Left lung (tissue), 10 donors: ENCODE measurements around the gene ITLN1. TPM values are rescaled to one million over a fixed set of nuclear protein-coding genes. Genes with fewer than 3 reads are reported as not detected.
"Not testable (repeated sequence)": the region's sequence is repeated elsewhere in the genome, so short reads cannot be mapped to it uniquely, and the experiment has no call there.

ENCODE experiments used
- ATAC-seq: fragments of 200-7000 bp; cut with Tn5 transposase; one replicate; pipeline ENCODE4 v1.9.1; 2020; ENCODE audit warnings: moderate library complexity
- DNase-seq, 4 donors: peaks; one replicate each; pipeline ENCODE4 v3.0.0-alpha.2; 2013 to 2020
- H3K27ac ChIP-seq, 2 donors: fragments of 200-600 bp; sonication (generic) in 1 of 2; one replicate each; pipeline versions ENCODE4 v1.5.0 to v1.8.0; 2020 to 2021
- H3K27me3 ChIP-seq, 2 donors: fragments of 200-600 bp; sonication (generic) in 1 of 2; one replicate each; pipeline versions ENCODE4 v1.5.0 to v1.8.0; 2020 to 2021
- H3K36me3 ChIP-seq, 2 donors: fragments of 200-600 bp; sonication (generic) in 1 of 2; one replicate each; pipeline versions ENCODE4 v1.5.0 to v1.8.0; 2020 to 2021
- H3K4me1 ChIP-seq, 2 donors: fragments of 200-600 bp; one replicate each; pipeline ENCODE4 v1.8.0; 2021
- H3K4me3 ChIP-seq, 2 donors: fragments of 200-600 bp; sonication (generic) in 1 of 2; one replicate each; pipeline versions ENCODE4 v1.5.0 to v1.8.0; 2020 to 2021; ENCODE audit warnings: mild to moderate bottlenecking in 1 of 2
- H3K9me3 ChIP-seq, 2 donors: fragments of 200-600 bp; sonication (generic) in 1 of 2; one replicate each; pipeline versions ENCODE4 v1.5.0 to v1.8.0; 2020 to 2021
- intact Hi-C, 2 donors: fragments of 100-400 bp; cut with DNase I; formaldehyde crosslinking; loops; one replicate each; pipeline versions ENCODE4 v1.11.2 to v1.14.2; 2022
- polyA plus RNA-seq, 6 donors: library from polyadenylated mRNA; unstranded; fragments of 120-200 nt; gene quantifications; one replicate each; pipeline ENCODE4 v1.2.1, GENCODE V29; 2013; ENCODE audit not compliant: insufficient read length in 6 of 6
- total RNA-seq, 2 donors: library from RNA; stranded (reverse); fragmentation: NEBNext Ultra II Directional; extraction: Animal tissue kit (Norgen Biotek cat#: 25700); gene quantifications; one replicate each; pipeline ENCODE4 v1.2.1, GENCODE V29; 2021
- TF ChIP-seq, protein P1 (sequence below), 2 donors: fragments of 200-600 bp; sonication (generic) in 1 of 2; IDR thresholded peaks; one replicate each; pipeline versions ENCODE4 v1.5.0 to v1.8.0; 2021; ENCODE audit warnings: antibody characterized with exemption in 2 of 2
- donor health status: DM: no; HTN: yes; CAD: no.
- donor health status: DM: no; HTN: no; CAD: no.

The ITLN1 gene
- total and polyA plus RNA-seq, 8 donors: 0.27 to 3.3 (median 0.74) TPM

DNA sequence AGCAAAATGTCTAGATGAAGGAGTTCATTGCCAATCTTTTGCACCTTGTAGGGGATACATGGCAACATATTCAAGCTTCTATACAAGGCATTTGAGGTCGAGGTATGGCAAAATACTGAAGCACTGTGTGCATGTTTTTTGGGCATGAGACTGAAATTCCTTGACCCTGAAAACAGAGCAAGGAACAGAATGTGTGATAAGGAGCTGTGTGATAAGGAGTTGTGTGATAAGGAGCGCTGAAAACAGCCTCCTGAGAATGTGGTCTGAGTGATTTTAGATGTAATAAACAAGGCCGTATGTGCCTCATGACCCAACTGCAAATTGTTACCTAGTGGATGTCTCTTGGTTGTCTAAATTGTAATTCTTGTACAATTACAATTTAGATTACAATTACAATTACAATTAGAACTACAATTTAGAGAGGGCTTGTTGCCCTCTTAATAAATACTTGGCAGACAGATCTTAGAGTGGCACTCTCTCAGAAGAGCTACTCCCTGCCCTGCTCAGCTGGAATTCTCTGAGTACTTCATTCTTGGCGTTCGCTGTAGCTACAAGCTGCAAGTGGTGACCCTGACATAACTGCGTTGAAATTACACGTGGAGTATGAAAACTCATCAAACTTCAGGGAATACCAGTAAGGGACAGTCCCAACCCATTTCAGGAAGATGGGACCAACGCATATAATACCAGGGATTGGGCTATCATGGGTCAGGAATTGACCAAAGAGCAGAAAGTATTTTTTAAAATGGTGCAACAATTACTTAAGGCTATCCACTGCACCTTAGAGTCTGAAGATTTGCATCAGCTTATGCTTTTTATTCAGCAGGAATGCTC lies 20.0 kb upstream of the ITLN1 start:
- peak in 1 of 4 donors; percentile 39 for DNase-seq
- peaks cover 5 to 15% of the 10 kb centered on the region in 2 donors for H3K27me3 ChIP-seq
- no peak overlapping the region for H3K27ac ChIP-seq
- H3K4me1 ChIP-seq: no peaks in the 10 kb centered on the region
- TF ChIP-seq, protein P1, sequence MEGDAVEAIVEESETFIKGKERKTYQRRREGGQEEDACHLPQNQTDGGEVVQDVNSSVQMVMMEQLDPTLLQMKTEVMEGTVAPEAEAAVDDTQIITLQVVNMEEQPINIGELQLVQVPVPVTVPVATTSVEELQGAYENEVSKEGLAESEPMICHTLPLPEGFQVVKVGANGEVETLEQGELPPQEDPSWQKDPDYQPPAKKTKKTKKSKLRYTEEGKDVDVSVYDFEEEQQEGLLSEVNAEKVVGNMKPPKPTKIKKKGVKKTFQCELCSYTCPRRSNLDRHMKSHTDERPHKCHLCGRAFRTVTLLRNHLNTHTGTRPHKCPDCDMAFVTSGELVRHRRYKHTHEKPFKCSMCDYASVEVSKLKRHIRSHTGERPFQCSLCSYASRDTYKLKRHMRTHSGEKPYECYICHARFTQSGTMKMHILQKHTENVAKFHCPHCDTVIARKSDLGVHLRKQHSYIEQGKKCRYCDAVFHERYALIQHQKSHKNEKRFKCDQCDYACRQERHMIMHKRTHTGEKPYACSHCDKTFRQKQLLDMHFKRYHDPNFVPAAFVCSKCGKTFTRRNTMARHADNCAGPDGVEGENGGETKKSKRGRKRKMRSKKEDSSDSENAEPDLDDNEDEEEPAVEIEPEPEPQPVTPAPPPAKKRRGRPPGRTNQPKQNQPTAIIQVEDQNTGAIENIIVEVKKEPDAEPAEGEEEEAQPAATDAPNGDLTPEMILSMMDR (IDR thresholded peaks at IDR 0.05): no peak
- H3K36me3 ChIP-seq: no peaks in the 10 kb centered on the region
- intact Hi-C loops: no loop called here
- H3K9me3 ChIP-seq: no peaks in the 10 kb centered on the region
- peak; percentile 93 for ATAC-seq
- no peak overlapping the region for H3K4me3 ChIP-seq

DNA sequence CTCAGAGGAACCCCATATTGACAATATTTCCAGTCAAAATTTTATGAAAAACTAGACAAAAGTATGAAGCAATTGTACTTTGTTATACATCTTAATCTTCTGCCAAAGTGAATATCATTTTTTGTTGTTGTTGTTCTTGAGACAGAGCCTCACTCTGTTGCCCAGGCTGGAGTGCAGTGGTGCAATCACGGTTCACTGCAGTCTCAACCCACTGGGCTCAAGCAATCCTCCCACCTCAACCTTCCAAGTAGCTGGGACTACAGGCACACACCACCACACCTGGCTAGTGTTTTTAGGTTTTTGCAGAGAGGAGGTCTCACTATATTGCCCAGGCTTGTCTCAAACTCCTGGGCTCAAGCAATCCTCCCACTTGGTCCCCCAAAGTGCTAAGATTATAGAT lies 17.3 kb upstream of the ITLN1 start:
- H3K4me1 ChIP-seq, DNase-seq, H3K27ac ChIP-seq, H3K9me3 ChIP-seq, H3K36me3 ChIP-seq, intact Hi-C loops, H3K4me3 ChIP-seq, ATAC-seq: not testable (repeated sequence)
- peaks cover 5 to 15% of the 10 kb centered on the region in 2 donors for H3K27me3 ChIP-seq

DNA sequence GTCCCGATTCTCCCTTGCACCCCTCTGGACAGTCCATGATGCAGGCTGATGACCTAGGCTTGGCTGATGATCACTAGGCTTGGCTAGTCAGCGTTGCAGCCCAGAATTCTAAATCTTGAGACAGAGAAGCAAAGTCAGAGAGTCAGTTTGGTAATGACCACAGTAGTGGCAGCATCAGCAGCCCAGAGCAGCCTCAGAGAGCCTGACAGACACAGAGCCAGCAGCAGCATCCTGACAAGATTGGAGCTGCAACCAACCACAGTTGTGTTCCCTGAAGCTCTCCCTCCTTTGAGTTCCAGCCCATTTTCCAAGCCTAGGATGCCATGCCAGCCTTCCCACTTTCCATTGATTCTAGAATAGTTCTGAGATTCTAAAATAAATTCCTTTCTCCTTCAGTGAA lies 16.8 kb upstream of the ITLN1 start:
- DNase-seq (no peak), ATAC-seq (no peak)
- no peaks in the 10 kb centered on the region for H3K9me3 ChIP-seq
- H3K36me3 ChIP-seq: no peaks in the 10 kb centered on the region
- no peak overlapping the region for H3K4me3 ChIP-seq
- intact Hi-C loops: no loop called here
- peaks cover 5 to 15% of the 10 kb centered on the region in 2 donors for H3K27me3 ChIP-seq
- TF ChIP-seq, protein P1 (IDR thresholded peaks at IDR 0.05): no peak
- H3K27ac ChIP-seq: no peak overlapping the region
- H3K4me1 ChIP-seq: no peaks in the 10 kb centered on the region

GRCh38 chr1:160900683-160901082 lies 15.7 kb upstream of the ITLN1 start:
- ATAC-seq, H3K27ac ChIP-seq, DNase-seq, H3K9me3 ChIP-seq, H3K4me3 ChIP-seq, intact Hi-C loops, H3K36me3 ChIP-seq, H3K4me1 ChIP-seq: not testable (repeated sequence)
- H3K27me3 ChIP-seq: peaks cover 5 to 15% of the 10 kb centered on the region in 2 donors

- H3K9me3 ChIP-seq, DNase-seq, intact Hi-C loops, H3K36me3 ChIP-seq, H3K4me1 ChIP-seq, H3K27ac ChIP-seq, ATAC-seq, H3K4me3 ChIP-seq, H3K27me3 ChIP-seq: not testable (repeated sequence)
Observed at GRCh38 chr1:160894368-160895135, 9.6 kb upstream of the ITLN1 start.

GRCh38 chr1:160891474-160891873 lies 6.5 kb upstream of the ITLN1 start:
- ATAC-seq: no peak
- Histone ChIP-seq H3K27ac (no peak overlapping the region), H3K4me3 (no peak overlapping the region), H3K9me3 (peaks cover 0 to 6% of the 10 kb centered on the region in 2 donors), H3K27me3 (peaks cover 0 to 6% of the 10 kb centered on the region in 2 donors), H3K4me1 (no peaks in the 10 kb centered on the region), H3K36me3 (no peaks in the 10 kb centered on the region)
- TF ChIP-seq, protein P1 (IDR thresholded peaks at IDR 0.05): no peak
- no peak for DNase-seq
- intact Hi-C loops: no loop called here
